ENCODE measurements around the gene MR1. TPM values are rescaled to one million over a fixed set of nuclear protein-coding genes. Genes with fewer than 3 reads are reported as not detected.

The MR1 gene
- total and polyA plus RNA-seq, 2 donors from 2014 or later, result 15.2 to 29.3 TPM

- no peak overlapping the region for H3K27ac ChIP-seq (ENCODE audit: low read depth in 2 of 2, low read length in 2 of 2)
- DNase-seq, result no peak
Measured at GRCh38 chr1:181107711-181108110, 73.9 kb downstream of the MR1 start.

DNA sequence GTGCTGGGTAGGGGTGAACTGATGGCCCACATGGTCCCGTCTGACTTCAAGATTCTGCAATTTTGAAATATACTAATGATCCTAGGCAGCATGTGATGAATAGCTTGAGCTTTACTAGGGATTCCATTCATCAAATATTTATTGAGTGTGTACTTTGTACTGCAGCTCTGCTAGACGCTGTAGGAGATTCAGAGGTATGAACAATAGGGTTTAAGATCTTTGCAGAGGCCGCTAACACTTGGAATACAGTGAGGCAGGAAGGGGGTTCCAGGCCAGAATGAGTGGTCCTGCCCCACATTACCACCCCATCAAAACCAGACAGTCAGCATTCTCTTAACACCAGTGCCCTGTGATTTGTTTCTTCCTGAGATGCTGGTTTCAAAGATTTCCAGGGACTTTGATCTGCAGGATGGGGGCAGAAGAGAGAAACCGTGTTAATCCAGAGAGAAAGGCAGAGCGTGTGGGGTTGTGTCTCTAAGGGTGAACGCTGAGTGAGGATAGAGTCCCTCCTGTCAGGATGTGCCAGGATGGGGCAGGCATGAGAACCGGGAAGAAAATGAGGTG lies 74.6 kb downstream of the MR1 start:
- no peaks in the 10 kb centered on the region for H3K9me3 ChIP-seq (ENCODE audit: control insufficient read depth in 2 of 3, insufficient read depth in 1 of 3, low read length in 3 of 3)
- H3K27me3 ChIP-seq (ENCODE audit: control insufficient read depth, insufficient read depth, low read length), result no peaks in the 10 kb centered on the region
- no peak overlapping the region for H3K9ac ChIP-seq (ENCODE audit: low read length in 3 of 3)
- H3K4me1 ChIP-seq (ENCODE audit: control insufficient read depth in 2 of 3, insufficient read depth in 2 of 3, low read depth in 1 of 3, low read length in 3 of 3), result peaks cover 0 to 9% (median 4%) of the 10 kb centered on the region in 3 donors
- no peak for DNase-seq
- H3K36me3 ChIP-seq (ENCODE audit: control insufficient read depth in 2 of 3, insufficient read depth in 3 of 3, low read length in 3 of 3), result no peaks in the 10 kb centered on the region
- no peak for FAIRE-seq
- no peak for TF ChIP-seq CTCF (IDR thresholded peaks at IDR 0.05; ENCODE audit: borderline replicate concordance, extremely low read depth, insufficient read depth)
- no peak overlapping the region for H3K27ac ChIP-seq (ENCODE audit: low read depth in 2 of 2, low read length in 2 of 2)
- no peak overlapping the region for H3K4me3 ChIP-seq (ENCODE audit: low read length in 3 of 3)
- intact Hi-C loops (cut with DNase I), result no loop called here

More at GRCh38 chr1:181107711-181108110, 73.9 kb downstream of the MR1 start:
- Histone ChIP-seq H3K4me1 (ENCODE audit: control insufficient read depth in 2 of 3, insufficient read depth in 2 of 3, low read depth in 1 of 3, low read length in 3 of 3) (peaks cover 0 to 9% (median under 1%) of the 10 kb centered on the region in 3 donors), H3K4me3 (ENCODE audit: low read length in 3 of 3) (no peak overlapping the region), H3K9me3 (ENCODE audit: control insufficient read depth in 2 of 3, insufficient read depth in 1 of 3, low read length in 3 of 3) (no peaks in the 10 kb centered on the region), H3K27me3 (ENCODE audit: control insufficient read depth, insufficient read depth, low read length) (no peaks in the 10 kb centered on the region), H3K9ac (ENCODE audit: low read length in 3 of 3) (no peak overlapping the region), H3K36me3 (ENCODE audit: control insufficient read depth in 2 of 3, insufficient read depth in 3 of 3, low read length in 3 of 3) (no peaks in the 10 kb centered on the region)
- TF ChIP-seq CTCF (IDR thresholded peaks at IDR 0.05; ENCODE audit: borderline replicate concordance, extremely low read depth, insufficient read depth), result no peak
- no peak for FAIRE-seq
- intact Hi-C loops (cut with DNase I), result no loop called here

- FAIRE-seq (no peak), DNase-seq (no peak)
- no peak for TF ChIP-seq CTCF (IDR thresholded peaks at IDR 0.05; ENCODE audit: borderline replicate concordance, extremely low read depth, insufficient read depth)
- intact Hi-C loops (cut with DNase I), result no loop called here
- H3K9ac ChIP-seq (ENCODE audit: low read length in 3 of 3), result no peak overlapping the region
- no peak overlapping the region for H3K4me3 ChIP-seq (ENCODE audit: low read length in 3 of 3)
- H3K4me1 ChIP-seq (ENCODE audit: control insufficient read depth in 2 of 3, insufficient read depth in 2 of 3, low read depth in 1 of 3, low read length in 3 of 3), result peaks cover 0 to 6% (median 4%) of the 10 kb centered on the region in 3 donors
- no peaks in the 10 kb centered on the region for H3K9me3 ChIP-seq (ENCODE audit: control insufficient read depth in 2 of 3, insufficient read depth in 1 of 3, low read length in 3 of 3)
- H3K27me3 ChIP-seq (ENCODE audit: control insufficient read depth, insufficient read depth, low read length), result no peaks in the 10 kb centered on the region
- no peaks in the 10 kb centered on the region for H3K36me3 ChIP-seq (ENCODE audit: control insufficient read depth in 2 of 3, insufficient read depth in 3 of 3, low read length in 3 of 3)
- no peak overlapping the region for H3K27ac ChIP-seq (ENCODE audit: low read depth in 2 of 2, low read length in 2 of 2)
Measured at GRCh38 chr1:181110013-181110412, 76.2 kb downstream of the MR1 start.

Other genes starting within 250 kb of the MR1 start
- 12.3 TPM for gene KIAA1614, start 121.1 kb upstream of the MR1 start, total RNA-seq
- gene KIAA1614, start 121.1 kb upstream of the MR1 start, polyA plus RNA-seq (ENCODE audit: insufficient read depth, low read depth, low replicate concordance), result 5.4 TPM
- gene STX6, start 11.1 kb upstream of the MR1 start, total RNA-seq, result 18.3 TPM
- 9.7 TPM for gene STX6, start 11.1 kb upstream of the MR1 start, polyA plus RNA-seq (ENCODE audit: insufficient read depth, low read depth, low replicate concordance)
- 11.0 TPM for gene IER5, start 54.7 kb downstream of the MR1 start, total RNA-seq
- 3.9 TPM for gene IER5, start 54.7 kb downstream of the MR1 start, polyA plus RNA-seq (ENCODE audit: insufficient read depth, low read depth, low replicate concordance)